CD4-positive, alpha-beta T cell treated with Interleukin-12 subunit alpha and Interleukin-12 subunit beta, for 1 hour (primary cell): ENCODE results near the gene NUP98.
"Not testable (repeated sequence)": the region's sequence is repeated elsewhere in the genome, so short reads cannot be mapped to it uniquely, and the experiment has no call there.

Experiments used
- DNase-seq: peaks from one replicate; pipeline ENCODE4 v3.0.0-alpha.2; 2020

NUP98 gene

GRCh38 chr11:3667149-3668035 lies 130.0 kb downstream of the NUP98 start:
- DNase-seq = no peak

DNA sequence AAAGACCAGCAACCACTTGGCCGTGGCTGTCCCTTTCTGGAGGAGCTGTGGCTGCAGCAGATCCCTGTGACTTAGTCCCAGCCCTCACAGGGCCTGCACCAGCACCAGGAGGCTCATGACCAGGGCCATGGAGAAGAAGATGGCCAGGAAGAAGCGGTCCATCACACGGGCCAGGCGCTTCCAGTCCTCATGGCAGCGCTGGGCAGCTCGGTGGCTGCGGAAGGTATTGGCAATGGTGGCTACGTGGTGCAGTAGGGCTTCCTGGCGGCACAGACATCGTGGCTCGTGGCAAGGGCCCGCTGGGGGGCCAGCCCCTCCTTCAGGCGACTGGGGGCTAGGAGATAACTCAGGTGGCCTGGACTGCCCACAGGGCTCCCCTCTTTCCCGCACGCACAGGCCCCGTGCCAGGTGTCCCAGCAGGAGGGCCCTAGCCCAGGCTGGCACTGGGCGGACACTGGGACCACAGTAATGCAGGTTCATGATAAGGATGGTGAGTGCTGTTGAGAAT lies 131.3 kb downstream of the NUP98 start:
- no peak for DNase-seq

DNA sequence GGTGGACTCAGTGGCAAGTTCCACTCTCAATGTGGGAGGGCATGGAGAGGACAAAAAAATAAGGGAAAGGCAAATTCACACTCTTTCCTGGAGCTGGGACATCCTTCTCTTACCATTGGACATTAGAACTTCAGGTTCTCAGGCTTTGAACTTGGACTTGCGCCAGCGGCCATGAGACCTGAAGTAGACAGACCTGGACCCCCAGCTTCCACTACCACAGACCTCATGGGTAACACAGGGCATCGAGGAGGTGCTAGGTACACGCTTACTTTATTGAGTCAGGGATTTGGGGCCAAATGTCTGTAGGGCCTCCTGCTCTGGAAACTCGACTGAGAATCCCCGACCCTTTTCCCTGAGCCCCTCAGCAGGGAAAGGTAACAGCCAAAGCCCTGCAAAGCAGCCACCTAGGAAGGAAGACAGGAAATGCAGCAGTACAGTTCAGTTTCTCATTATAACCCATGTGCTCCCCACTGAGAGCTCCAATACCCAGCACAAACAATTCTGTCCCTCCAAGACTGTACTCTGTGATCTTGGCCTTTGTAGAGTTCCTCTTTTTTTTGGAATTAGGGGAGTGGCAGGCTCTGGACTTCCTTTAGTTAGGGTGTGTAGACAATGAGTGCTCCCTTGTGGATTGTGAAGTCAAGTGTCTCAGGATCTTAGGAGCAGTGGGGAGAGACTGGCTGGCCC lies 131.9 kb downstream of the NUP98 start:
- no peak for DNase-seq

DNA sequence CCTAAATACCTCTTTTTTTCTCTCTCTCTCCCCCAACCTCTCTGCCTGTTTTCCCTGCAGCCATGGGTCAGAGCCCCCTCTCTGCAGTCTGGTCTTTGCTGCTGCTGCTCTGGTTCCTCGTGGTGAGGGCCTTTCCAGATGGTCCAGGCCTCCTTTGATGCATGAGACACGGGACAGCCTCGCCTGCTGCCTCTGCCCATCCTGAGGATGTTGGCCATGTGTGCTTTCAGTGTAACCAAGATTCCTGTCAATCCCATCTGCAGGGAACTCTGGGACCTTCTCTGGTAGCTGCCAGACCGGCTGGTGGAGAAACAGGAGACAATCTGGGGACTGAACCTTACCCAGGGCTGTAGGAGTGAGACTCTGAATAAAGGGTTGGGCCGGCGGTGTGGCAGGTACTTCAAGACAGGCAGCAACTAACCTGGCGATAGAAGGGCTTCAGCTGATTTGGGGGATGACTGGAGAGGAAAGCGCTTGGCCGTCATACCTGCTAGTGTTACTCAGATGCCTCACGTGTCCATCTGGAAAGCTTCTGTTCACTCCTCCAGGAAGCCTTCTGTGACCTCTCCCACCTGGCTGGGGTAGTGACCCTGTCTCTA lies 133.2 kb downstream of the NUP98 start:
- DNase-seq = no peak

GRCh38 chr11:3662856-3663255 lies 134.5 kb downstream of the NUP98 start:
- no peak for DNase-seq

DNA sequence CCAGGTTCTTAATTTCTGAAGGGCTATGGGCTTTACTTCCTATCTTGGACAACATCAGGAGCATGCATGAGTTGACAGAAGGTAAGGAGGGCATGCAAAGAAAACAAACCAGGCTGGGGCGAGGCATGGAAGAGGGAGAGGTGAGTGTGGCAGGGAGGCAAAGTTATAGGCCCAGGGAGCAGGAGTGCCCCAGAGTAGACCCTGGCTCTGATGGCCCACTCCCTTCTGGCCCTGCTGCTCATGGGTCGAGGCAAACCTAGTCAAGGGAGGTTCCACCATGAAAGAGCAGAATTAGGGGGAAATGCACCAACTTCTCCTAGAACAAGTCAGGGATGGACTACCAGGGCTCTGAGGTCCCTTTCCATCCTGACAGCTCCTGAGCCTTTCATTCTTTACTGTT lies 136.4 kb downstream of the NUP98 start:
- DNase-seq = no peak

- no peak for DNase-seq
These were observed 137.5 kb downstream of the NUP98 start for GRCh38 chr11:3659595-3660515.

DNA sequence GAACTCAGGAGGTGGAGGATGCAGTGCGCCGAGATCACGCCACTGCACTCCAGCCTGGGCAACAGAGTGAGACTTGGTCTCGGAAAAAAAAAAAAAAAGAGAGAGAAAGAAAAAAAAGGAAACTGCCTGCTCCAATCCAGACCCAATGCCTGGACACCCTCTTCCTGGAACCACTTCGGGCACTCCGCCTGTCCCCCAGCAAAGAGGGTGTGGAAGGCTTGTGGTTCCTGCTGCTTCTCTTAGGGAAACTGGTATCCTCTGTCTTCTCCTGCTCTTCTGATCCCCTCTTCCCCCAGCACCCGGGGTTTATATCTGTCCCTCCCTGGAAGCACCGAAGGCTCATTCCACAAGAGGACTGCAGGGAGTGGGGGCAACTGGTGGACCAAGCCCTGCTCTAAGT lies 139.1 kb downstream of the NUP98 start:
- no peak for DNase-seq

DNA sequence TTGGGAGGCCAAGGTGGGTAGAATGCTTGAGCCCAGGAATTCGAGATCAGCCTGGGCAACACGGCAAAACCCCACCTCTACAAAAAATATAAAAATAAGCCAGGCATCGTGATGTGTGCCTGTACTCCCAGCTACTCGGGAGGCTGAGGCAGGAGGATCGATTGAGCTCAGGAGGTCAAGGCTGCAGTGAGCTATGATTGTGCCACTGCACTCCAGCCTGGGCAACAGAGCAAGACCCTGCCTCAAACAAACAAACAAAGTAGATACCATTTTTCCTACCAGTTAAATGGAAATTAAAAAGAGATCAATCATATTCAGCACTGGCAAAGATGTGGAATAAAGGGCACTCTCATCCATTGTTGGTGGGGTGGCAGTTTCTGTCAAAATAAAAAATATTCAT lies 140.0 kb downstream of the NUP98 start:
- not testable (repeated sequence) for DNase-seq

DNA sequence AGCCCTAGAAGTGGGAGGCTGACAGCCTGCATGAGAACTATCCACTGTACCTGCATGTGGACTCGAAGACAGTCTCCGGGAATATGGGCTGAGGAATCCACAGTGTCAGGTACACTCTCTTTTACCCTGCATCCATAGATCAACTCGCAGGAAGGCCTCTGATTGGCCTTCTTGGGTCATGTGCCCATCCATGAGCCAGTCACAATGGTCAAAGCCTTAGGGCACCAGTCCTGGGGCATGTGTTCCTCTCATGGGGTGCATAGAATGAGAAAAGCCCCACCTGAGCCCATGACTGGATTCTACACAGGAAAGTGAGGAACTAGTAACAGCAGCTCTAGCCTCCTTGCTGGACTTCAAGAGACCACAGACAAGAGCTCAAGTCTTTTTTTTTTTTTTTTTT lies 141.8 kb downstream of the NUP98 start:
- DNase-seq = no peak

DNA sequence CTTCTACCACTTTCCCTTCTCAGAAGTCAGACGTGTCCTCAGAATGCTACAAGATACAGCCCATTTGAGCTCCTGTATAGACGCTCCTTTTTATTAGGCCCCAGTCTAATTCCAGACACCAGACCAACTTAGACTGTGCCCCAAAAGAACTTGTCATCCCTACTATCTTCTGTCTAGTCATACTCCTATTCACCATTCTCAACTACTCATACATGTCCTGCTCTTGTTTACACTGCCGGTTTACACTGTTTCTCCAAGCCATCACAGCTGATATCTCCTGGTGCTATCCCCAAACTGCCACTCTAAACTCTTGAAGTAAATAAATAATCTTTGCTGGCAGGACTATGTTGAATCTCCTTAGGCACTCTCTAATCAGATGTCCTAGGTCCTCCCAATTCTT lies 144.8 kb downstream of the NUP98 start:
- DNase-seq = not testable (repeated sequence)

GRCh38 chr11:3649374-3649773 lies 148.0 kb downstream of the NUP98 start:
- DNase-seq = not testable (repeated sequence)

GRCh38 chr11:3648843-3649242 lies 148.5 kb downstream of the NUP98 start:
- DNase-seq = not testable (repeated sequence)

GRCh38 chr11:3645552-3645951 lies 151.8 kb downstream of the NUP98 start:
- no peak for DNase-seq

GRCh38 chr11:3644817-3645235 lies 152.5 kb downstream of the NUP98 start, which contains the start of gene ART1:
Gene ART1 (plus strand): TSS chr11:3645128. CDS start chr11:3659214, 14,086 bp downstream.
- no peak for DNase-seq

- not testable (repeated sequence) for DNase-seq
These were observed 154.2 kb downstream of the NUP98 start for GRCh38 chr11:3643102-3643546.

DNA sequence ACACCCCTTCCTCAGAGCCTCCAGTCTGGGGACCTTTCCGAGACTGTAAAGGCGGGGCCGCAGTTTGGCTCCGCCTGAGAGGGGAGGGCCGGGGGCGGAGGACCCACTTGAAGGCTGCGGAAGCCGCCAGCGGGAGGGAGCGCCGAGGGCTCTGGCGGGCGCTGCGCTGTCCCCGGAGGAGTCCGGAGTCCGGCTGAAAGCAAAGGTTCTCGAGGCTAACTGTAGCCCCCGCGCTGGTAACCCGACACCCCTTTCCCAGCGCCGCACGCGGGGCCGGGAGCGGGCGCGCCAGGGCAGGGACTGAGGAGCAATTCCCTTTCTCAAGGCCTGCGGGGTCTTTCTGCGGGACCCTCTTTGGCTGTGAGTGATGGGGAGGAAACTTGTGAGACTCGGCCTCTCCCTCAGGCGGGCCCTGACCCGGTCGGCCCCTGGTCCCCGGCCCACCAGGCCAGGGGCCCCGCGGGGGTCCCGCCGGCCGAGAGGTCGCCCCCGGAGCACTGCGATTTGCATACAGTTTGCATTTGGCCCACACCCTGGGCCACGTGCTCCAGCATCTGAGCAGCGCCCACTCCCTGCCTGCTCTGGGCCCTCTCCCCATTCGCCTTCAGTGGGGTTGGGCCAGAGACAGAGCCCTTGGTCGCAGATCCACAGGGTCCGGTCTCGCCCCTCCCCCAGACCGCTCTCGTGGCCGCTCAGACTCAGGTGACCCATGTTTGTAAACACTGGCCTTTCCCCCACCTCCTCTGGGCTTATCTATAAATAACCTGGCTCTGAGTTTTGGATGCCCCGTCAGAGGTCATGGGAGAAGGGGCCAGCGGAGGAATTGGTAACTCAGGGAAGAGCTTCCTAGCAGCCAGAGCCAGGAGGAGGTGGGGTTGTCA lies 155.0 kb downstream of the NUP98 start:
- DNase-seq = peak; percentile 82

DNA sequence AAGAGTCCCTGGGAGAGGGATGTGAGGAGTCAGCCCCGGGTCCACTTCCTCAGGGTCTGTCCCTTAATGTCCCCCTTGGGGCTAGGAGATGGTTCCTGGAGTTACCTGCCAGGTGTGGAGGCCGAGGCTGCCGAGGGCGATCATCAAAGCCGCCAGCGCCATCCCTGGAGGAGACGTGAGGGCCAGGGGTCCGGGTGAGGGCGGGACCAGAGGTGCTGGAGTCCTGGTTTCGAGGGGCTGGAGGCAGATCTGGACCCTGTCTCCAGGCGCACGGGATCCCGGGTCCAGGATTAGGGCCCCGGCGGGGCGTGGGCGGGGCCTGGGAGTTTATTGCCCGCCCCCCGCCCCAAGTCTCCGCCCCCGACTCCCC lies 155.7 kb downstream of the NUP98 start, which contains the start of gene ART5:
Gene ART5 (minus strand): TSS at position 292 of the 370 bp plus-strand sequence. CDS start 130 bp downstream, at position 162.
- DNase-seq = no peak

DNA sequence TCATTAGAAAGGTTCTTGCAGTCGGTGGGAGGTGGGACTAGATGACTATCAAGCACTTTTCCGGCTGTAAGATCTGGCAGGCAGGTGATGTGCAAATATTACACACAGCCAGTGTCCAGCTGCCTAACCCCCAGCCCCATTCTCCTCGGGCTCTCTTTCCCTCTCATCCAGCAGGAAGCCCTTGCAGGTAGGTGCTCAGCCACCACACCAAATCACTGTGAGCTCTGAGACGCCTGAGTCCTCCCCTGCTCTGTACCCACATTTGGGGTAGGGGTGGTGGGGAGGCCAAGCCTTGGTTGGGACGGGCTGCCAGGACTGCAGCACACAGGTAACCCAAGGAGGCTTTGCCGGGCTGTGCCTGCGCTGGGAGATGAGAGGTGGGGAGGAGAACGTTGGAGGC lies 156.2 kb downstream of the NUP98 start:
- DNase-seq = no peak

- DNase-seq = no peak
These were observed 157.5 kb downstream of the NUP98 start for GRCh38 chr11:3639841-3640240.

DNA sequence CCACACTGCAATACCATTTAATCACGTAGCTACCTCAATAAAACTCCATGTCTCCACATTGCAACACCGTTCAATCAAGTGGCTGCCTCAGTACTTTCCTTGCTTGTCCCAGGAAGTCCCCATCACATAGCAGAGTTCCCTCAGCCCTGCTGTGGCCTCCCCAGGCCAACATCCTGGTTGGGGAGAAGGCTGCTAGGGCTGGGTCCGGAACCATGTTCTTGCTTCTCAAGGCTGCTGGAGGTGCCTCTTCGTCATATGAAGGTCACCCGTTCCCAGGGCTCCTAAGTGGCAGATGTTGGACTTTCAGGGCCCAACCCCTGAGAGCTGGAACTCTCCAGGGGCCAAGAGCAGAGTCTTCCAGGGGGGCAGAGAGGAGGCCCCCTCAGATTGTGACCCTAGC lies 158.8 kb downstream of the NUP98 start:
- DNase-seq = no peak
